Body of pancreas (tissue), 4 donors: Measurements from ENCODE around the gene SLC25A20.

Source experiments
- POLR2A ChIP-seq, 3 donors: fragments of 450-650 bp; IDR thresholded peaks; one replicate each; pipeline ENCODE4 v1.6.1; 2016; ENCODE audit warnings: antibody characterized with exemption in 3 of 3, mild to moderate bottlenecking in 2 of 3
- TF ChIP-seq, protein P1 (sequence below), 7 experiments: fragments of 450-650 bp in 4 of 7; fragments of 200-600 bp in 3 of 7; sonication (generic) in 3 of 7; IDR thresholded peaks; one replicate each; pipeline ENCODE4 v1.5.1; 2016 to 2019; ENCODE audit warnings: antibody characterized with exemption in 7 of 7

DNA sequence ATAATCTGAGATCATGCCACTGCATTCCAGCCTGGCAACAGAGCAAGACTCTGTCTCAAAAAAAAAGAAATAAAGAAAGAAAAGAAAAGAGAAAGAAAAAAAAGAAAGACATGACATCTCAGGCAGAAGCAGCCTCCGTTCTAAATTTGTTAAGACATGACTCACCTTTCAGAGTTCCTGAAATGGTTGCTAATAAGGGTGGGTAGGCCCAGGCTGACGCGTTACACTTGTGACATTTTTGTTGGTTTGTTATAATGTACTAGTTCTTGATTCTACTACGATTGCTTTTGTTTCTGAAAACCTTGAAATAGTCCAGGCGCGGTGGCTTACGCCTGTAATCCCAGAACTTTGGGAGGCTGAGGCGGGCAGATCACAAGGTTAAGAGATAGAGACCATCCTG is 21.0 kb downstream of the SLC25A20 start:
- TF ChIP-seq, protein P1, sequence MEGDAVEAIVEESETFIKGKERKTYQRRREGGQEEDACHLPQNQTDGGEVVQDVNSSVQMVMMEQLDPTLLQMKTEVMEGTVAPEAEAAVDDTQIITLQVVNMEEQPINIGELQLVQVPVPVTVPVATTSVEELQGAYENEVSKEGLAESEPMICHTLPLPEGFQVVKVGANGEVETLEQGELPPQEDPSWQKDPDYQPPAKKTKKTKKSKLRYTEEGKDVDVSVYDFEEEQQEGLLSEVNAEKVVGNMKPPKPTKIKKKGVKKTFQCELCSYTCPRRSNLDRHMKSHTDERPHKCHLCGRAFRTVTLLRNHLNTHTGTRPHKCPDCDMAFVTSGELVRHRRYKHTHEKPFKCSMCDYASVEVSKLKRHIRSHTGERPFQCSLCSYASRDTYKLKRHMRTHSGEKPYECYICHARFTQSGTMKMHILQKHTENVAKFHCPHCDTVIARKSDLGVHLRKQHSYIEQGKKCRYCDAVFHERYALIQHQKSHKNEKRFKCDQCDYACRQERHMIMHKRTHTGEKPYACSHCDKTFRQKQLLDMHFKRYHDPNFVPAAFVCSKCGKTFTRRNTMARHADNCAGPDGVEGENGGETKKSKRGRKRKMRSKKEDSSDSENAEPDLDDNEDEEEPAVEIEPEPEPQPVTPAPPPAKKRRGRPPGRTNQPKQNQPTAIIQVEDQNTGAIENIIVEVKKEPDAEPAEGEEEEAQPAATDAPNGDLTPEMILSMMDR (IDR thresholded peaks at IDR 0.05), result no peak
- no peak for TF ChIP-seq POLR2A (IDR thresholded peaks at IDR 0.05)
